ENCODE results near the gene EIF1AX. TPM values are rescaled to one million over a fixed set of nuclear protein-coding genes. Genes with fewer than 3 reads are reported as not detected.

The EIF1AX gene
- total RNA-seq, 1 experiment from 2014 or later: 132 TPM

- no peak for DNase-seq (ENCODE audit: low read depth, low spot score)
- CTCF ChIA-PET: no interaction called here
- Histone ChIP-seq H4K20me1 (ENCODE audit: insufficient read depth) (no peaks in the 10 kb centered on the region), H3K9ac (ENCODE audit: low read length) (no peak overlapping the region), H3K79me2 (ENCODE audit: insufficient read depth, low read length) (no peaks in the 10 kb centered on the region), H3K4me1 (ENCODE audit: control insufficient read depth in 1 of 2, insufficient read depth in 2 of 2, low read length in 2 of 2) (no peaks in the 10 kb centered on the region), H3K9me3 (ENCODE audit: control insufficient read depth in 1 of 2, insufficient read depth in 1 of 2, low read depth in 1 of 2, low read length in 2 of 2) (no peaks in the 10 kb centered on the region), H3K27me3 (ENCODE audit: insufficient read depth, low read length) (no peaks in the 10 kb centered on the region), H2AFZ (ENCODE audit: low read depth, low read length, poor library complexity, severe bottlenecking) (no peak overlapping the region), H3K9me2 (ENCODE audit: insufficient read depth) (no peaks in the 10 kb centered on the region), H3K36me3 (ENCODE audit: control insufficient read depth in 1 of 2, insufficient read depth in 2 of 2, low read length in 2 of 2) (no peaks in the 10 kb centered on the region), H3K27ac (ENCODE audit: low read depth, low read length) (no peak overlapping the region), H3K4me3 (replicated peaks in 1 of 2; ENCODE audit: low read depth in 1 of 2, low read length in 2 of 2) (no peak overlapping the region), H3K4me2 (ENCODE audit: low read length) (no peak overlapping the region)
- RAD21 ChIA-PET (ENCODE audit: low non-redundant PET in 1 of 2, low total read pairs in 2 of 2, uncharacterized antibody in 2 of 2, unreplicated experiment in 2 of 2): no interaction called here
- TF ChIP-seq CTCF (IDR thresholded peaks at IDR 0.05 in 2 of 3, conservative IDR thresholded peaks at IDR 0.05 in 1 of 3; ENCODE audit: borderline replicate concordance in 1 of 3, insufficient read depth in 1 of 3, low read depth in 2 of 3, low read length in 2 of 3) (no peak), SP1 (IDR thresholded peaks at IDR 0.05; ENCODE audit: low read depth) (no peak), EZH2phosphoT487 (IDR thresholded peaks at IDR 0.05; ENCODE audit: borderline replicate concordance) (no peak), ZFX (IDR thresholded peaks at IDR 0.05) (no peak), EZH2 (IDR thresholded peaks at IDR 0.05) (no peak), ZNF274 (IDR thresholded peaks at IDR 0.05; ENCODE audit: low read depth, low read length) (no peak), POLR2A (IDR thresholded peaks at IDR 0.05; ENCODE audit: borderline replicate concordance, extremely low read depth, insufficient read depth, insufficient read length) (no peak), FOSL1 (IDR thresholded peaks at IDR 0.05; ENCODE audit: low read depth) (no peak)
- no TSS peak for BruUV-seq (replicated peaks)
- intact Hi-C loops (cut with micrococcal nuclease): no loop called here
- ATAC-seq: no peak
- POLR2A ChIA-PET: no interaction called here
Measured at GRCh38 chrX:20101934-20102581, 39.6 kb downstream of the EIF1AX start.

- Histone ChIP-seq H2AFZ (ENCODE audit: low read depth, low read length, poor library complexity, severe bottlenecking) (no peak overlapping the region), H3K36me3 (ENCODE audit: control insufficient read depth in 1 of 2, insufficient read depth in 2 of 2, low read length in 2 of 2) (no peaks in the 10 kb centered on the region), H3K79me2 (ENCODE audit: insufficient read depth, low read length) (no peaks in the 10 kb centered on the region), H3K27me3 (ENCODE audit: insufficient read depth, low read length) (no peaks in the 10 kb centered on the region), H3K27ac (ENCODE audit: low read depth, low read length) (no peak overlapping the region), H3K4me2 (ENCODE audit: low read length) (no peak overlapping the region), H3K4me3 (replicated peaks in 1 of 2; ENCODE audit: low read depth in 1 of 2, low read length in 2 of 2) (no peak overlapping the region), H3K4me1 (ENCODE audit: control insufficient read depth in 1 of 2, insufficient read depth in 2 of 2, low read length in 2 of 2) (no peaks in the 10 kb centered on the region), H3K9me3 (ENCODE audit: control insufficient read depth in 1 of 2, insufficient read depth in 1 of 2, low read depth in 1 of 2, low read length in 2 of 2) (no peaks in the 10 kb centered on the region), H3K9me2 (ENCODE audit: insufficient read depth) (no peaks in the 10 kb centered on the region), H3K9ac (ENCODE audit: low read length) (no peak overlapping the region), H4K20me1 (ENCODE audit: insufficient read depth) (no peaks in the 10 kb centered on the region)
- ChIA-PET CTCF (no interaction called here), RAD21 (ENCODE audit: low non-redundant PET in 1 of 2, low total read pairs in 2 of 2, uncharacterized antibody in 2 of 2, unreplicated experiment in 2 of 2) (no interaction called here), POLR2A (no interaction called here)
- TF ChIP-seq CTCF (IDR thresholded peaks at IDR 0.05 in 2 of 3, conservative IDR thresholded peaks at IDR 0.05 in 1 of 3; ENCODE audit: borderline replicate concordance in 1 of 3, insufficient read depth in 1 of 3, low read depth in 2 of 3, low read length in 2 of 3) (no peak), CEBPB (IDR thresholded peaks at IDR 0.05; ENCODE audit: low read depth) (no peak)
- BruUV-seq (replicated peaks): no TSS peak
- intact Hi-C loops (cut with micrococcal nuclease): no loop called here
- ATAC-seq (no peak), DNase-seq (ENCODE audit: low read depth, low spot score) (no peak)
Measured at GRCh38 chrX:20091499-20091898, 50.1 kb downstream of the EIF1AX start.

Measured in HCT116 (cell line).